GM21786 (cell line): ENCODE data around the gene RRAGB.
"Not testable (repeated sequence)": the region's sequence is repeated elsewhere in the genome, so short reads cannot be mapped to it uniquely, and the experiment has no call there.

Source experiments
- ATAC-seq: cut with Tn5 transposase; IDR thresholded peaks from one replicate; pipeline ENCODE4 v1.9.1; 2021; ENCODE audit not compliant: unreplicated experiment

RRAGB gene, protein sequence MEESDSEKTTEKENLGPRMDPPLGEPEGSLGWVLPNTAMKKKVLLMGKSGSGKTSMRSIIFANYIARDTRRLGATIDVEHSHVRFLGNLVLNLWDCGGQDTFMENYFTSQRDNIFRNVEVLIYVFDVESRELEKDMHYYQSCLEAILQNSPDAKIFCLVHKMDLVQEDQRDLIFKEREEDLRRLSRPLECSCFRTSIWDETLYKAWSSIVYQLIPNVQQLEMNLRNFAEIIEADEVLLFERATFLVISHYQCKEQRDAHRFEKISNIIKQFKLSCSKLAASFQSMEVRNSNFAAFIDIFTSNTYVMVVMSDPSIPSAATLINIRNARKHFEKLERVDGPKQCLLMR

GRCh38 chrX:55717521-55718497 lies at the start of gene RRAGB:
TSS of gene RRAGB (plus strand) at chrX:55717749. CDS start at chrX:55718328, 579 bp downstream.
- ATAC-seq, result peak; percentile 96

DNA sequence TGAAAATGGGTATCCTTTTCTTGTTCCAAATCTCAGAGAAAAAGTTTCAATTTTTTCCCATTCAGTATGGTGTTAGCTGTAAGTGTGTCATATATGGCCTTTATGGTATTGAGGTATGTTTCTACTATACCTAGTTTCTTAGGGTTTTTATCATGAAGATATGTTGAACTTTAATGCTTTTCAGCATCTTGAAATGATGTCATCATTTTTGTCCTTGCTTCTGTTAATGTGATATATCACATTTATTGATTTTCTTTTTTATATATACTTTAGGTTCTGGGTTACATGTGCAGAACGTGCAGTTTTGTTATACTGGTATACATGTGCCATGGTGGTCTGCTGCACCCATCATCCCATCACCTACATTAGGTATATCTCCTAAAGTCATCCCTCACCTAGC lies 49.5 kb upstream of the RRAGB start:
- ATAC-seq, result no peak

- ATAC-seq, result not testable (repeated sequence)
Measured at GRCh38 chrX:55688579-55688978, 29.0 kb upstream of the RRAGB start.

DNA sequence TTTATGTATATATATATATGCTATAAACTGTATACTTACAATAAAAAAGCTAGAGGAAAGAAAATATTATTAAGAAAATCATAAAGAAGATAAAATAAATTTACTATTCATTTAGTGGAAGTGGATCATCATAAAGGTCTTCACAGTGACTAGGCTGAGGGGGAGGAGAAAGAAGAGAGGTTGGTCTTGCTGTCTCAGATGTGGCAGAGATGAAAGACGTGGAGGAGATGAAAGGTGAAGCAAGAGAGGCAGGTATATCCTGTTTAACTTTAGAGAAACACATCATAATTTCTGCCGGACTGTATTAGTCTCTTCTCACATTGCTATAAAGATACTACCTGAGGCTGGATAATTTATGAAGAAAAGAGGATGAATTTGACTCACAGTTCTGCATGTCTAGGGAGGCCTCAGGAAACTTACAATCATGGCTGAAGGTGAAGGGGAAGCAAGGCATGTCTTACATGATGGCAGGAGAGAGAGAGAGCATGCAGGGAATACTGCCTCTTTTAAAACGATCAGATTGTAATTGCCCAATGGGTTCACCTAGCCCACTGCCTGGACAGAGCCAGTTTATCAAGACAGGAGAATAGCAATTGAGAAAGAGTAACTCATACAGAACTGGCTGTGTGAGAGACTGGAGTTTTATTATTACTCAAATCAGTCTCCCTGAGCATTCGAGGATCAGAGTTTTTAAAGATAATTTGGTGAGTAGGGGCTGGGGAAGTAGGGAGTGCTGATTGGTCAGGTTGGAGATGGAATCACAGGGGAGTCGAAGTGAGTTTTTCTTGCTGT lies 22.1 kb upstream of the RRAGB start:
- ATAC-seq, result no peak

DNA sequence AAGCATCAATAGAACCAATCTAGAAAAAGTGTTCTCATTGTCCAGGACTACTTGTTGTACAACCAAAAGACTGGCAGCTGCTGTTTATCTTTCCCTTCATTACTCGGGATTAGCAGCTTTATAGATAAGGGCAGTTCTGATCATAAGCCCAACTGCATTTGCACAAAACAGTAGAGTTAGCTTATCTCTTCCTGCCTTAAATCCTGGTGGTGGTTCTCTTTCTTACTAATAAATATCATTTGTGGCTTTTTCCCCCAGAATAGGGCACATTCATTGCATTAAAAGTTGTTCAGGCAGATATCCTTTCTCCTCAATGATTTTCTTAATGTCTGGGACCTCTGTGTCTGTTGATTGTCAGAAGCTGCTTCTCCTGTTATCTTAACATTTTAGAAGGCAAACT lies 20.2 kb upstream of the RRAGB start:
- ATAC-seq, result no peak

DNA sequence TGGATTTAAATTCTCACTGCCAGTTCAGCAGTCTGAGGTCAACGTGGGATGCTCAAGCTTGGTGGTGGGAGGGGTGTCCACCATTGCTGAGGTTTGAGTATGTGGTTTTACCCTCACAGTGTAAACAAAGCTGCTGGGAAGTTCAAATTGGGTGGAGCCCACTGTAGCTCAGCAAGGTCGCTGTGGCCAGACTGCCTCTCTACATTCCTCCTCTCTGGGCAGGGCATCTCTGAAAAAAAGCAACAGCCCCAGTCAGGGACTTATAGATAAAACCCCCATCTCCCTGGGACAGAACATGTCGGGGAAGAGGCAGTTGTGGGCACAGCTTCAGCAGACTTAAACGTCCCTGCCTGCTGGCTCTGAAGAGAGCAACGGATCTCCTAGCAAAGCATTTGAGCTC lies 14.9 kb upstream of the RRAGB start:
- no peak for ATAC-seq

DNA sequence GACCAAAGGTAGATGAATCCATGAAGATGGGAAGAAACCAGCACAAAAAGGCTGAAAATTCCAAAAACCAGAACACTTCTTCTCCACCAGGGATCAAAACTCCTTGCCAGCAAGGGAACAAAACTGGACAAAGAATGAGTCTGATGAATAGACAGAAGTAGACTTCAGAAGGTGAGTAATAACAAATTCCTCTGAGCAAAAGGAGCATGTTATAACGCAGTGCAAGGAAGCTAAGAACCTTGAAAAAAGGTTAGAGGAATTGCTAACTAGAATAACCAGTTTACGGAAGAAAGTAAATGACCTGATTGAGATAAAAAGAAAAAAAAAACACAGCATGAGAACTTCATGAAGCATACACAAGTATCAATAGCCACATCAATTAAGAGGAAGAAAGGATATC lies 14.1 kb upstream of the RRAGB start:
- not testable (repeated sequence) for ATAC-seq

DNA sequence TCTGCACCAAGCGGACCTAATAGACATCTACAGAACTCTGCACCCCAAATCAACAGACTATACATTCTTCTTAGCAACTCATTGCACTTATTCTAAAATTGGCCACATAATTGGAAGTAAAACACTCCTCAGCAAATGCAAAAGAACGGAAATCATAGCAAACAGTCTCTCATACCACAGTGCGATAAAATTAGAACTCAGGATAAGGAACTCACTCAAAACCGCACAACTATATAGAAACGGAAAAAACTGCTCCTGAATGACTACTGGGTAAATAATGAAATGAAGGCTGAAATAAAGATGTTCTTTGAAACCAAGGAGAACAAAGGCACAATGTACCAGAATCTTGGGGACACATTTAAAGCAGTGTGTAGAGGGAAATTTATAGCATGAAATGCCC lies 12.5 kb upstream of the RRAGB start:
- ATAC-seq, result not testable (repeated sequence)

GRCh38 chrX:55709735-55710134 lies 7.8 kb upstream of the RRAGB start:
- no peak for ATAC-seq

DNA sequence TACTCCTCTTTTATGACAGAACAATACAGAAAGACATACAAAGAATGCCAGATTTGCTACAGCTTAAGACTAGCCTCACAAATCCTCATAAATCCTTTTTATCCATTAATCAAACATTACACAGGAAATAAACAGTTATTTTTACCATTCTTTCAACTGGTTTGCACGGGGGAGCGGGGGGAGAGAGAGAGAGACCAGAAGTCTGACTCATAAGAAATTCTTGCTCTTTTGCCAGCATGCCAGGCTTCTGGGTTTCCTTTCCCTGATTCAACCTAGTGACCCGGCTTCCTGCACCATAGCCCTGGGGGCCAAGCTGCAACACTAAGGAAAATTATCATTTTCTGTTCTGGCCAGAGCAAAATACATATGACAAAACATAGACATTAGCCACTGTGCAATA lies 6.8 kb upstream of the RRAGB start:
- ATAC-seq, result no peak

DNA sequence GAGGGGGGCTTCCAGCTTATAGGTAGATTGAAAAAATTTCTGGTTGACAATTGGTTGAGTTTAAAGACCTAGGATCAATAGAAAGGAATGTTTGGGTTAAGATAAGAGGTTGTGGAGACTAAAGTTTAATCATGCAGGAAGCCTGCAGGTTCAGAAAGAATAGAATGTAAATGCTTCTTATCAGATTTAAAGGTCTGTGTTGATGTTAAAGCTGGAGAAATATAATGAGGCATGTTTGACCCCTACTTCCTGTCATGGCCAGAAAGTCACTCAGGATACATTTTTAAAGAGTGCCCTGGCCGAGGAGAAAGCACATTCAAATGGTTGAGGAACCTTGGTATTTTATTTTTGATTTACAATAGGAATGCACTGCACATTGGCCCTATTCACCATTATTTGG lies 3.9 kb upstream of the RRAGB start:
- no peak for ATAC-seq

GRCh38 chrX:55714161-55714560 lies 3.4 kb upstream of the RRAGB start:
- no peak for ATAC-seq

DNA sequence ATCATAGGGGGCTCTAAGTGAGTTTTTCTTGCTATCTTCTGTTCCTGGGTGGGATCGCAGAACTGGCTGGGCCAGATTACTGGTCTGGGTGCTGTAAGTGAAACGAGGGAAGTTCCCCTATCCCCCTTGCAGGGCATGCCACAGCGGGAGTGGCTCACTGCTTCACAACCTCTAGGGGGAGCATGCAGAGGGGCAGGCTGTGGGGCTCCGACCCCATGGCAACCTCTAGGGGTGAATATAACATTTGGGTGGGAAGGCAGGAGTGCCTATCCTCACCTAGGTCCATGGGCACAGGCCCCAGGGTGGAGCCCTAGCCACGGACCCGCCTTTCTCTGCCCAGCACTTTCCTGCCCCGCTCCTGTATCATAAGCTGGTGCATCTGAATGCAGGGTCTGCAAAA lies 1.7 kb upstream of the RRAGB start:
- ATAC-seq, result no peak

DNA sequence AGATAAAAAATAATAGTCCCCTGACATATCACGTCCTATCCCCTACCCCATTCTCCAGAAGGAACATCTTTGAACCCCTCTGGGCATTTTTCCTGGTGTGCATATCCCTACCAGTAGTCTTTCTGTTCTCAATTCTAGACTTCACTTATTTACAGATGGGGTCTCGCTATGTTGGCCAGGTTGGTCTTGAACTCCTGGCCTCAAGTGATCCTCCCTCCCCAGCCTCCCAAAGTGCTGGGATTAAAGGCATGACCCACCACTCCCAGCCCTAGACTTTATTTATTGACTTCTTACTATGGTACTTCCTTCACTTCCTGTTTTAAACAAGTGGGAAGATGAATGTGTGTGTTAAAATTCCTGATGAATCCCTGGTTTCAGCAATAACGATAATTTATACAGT lies 612 bp upstream of the RRAGB start:
- no peak for ATAC-seq

- no peak for ATAC-seq
Measured at GRCh38 chrX:55731826-55732225, 14.3 kb downstream of the RRAGB start.

GRCh38 chrX:55738969-55739368 lies 21.4 kb downstream of the RRAGB start:
- no peak for ATAC-seq

DNA sequence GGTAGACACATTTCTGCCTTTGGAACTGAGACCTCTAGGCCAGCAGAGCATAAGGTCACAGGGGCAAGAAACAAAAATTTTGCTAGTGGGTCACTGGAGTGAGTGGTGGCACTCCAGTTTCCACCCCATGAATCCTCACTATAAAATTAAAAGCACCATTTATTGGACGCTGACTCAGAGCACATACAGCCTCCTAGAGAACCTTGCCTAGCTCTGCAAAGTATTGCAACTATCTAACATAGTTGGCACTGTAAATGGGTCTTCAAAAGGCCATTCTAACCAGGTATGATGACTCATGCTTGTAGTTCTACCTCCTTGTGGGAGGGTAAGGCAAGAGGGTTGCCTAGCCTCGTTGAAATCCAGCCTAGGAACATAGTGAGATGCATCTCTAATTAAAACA lies 25.1 kb downstream of the RRAGB start:
- ATAC-seq, result no peak

GRCh38 chrX:55748463-55748862 lies 30.9 kb downstream of the RRAGB start:
- ATAC-seq, result not testable (repeated sequence)

GRCh38 chrX:55750256-55750655 lies 32.7 kb downstream of the RRAGB start:
- no peak for ATAC-seq

GRCh38 chrX:55754861-55755294 lies 37.3 kb downstream of the RRAGB start:
- peak; percentile 88 for ATAC-seq

DNA sequence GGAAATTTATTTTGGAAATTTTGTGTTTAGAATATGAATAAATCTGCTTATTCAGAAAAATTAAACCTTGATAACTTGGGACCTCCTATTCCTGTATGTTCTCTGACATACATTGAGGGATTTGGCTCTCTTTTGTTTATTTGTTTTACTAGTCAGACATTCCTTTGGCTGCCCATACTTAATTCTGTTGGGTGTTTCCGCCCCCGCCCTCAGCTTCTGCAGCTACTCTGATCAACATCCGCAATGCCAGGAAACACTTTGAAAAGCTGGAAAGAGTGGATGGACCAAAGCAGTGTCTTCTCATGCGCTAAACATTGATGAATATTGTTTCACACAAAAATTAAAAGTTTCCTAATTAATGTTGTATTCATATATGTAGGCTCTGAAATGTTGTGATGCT lies 40.5 kb downstream of the RRAGB start:
- no peak for ATAC-seq
